ENCODE measurements around the gene SEC24C. TPM values are rescaled to one million over a fixed set of nuclear protein-coding genes. Genes with fewer than 3 reads are reported as not detected.

SEC24C gene
- total RNA-seq, 2 experiments from 2014 or later, result 74.6 to 74.9 TPM

DNA sequence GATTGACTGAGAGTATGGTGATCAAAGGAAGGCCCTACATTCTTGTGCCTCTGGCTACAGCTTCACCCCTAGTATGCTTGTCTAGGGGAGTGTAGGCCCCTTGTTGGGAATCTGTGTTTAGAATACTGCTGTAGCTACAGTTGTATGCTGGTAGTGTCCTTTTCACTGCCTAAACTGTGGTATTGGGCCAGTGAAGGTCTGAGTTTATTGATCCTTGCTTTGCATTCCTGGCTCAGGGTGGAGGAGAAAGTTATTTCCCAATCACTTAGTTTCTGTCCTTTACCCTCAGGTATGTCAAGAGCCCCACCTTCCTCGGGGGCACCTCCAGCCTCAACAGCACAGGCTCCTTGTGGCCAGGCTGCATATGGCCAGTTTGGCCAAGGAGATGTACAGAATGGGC, 6.6 kb downstream of the SEC24C start:
- no peak overlapping the region for H3K27ac Mint-ChIP-seq

DNA sequence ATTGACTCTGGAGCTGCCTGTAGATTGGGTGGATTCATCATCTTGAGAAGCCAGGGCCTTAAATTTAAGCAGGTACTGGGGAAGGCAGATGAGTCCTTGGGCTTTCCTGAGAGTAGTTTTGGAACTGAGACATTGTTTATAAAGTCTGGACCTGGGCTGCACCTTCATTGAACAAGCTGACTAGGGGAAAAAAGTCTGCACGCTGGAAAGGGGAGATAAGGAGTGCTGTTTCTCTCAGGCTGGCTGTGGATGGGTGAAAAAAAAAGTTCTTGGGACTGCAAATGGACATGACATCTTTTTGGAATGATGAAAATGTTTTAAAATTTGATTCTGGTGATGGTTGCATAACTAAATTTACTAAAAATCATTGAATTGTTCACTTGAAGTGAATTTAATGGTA, 12.0 kb downstream of the SEC24C start:
- Mint-ChIP-seq H3K36me3 (peaks cover 21% of the 10 kb centered on the region), H3K27ac (no peak overlapping the region), H3K4me3 (no peak overlapping the region), H3K27me3 (no peaks in the 10 kb centered on the region), H3K9me3 (no peaks in the 10 kb centered on the region), H3K4me1 (peaks cover 19% of the 10 kb centered on the region)
- DNase-seq, result no peak

More for the DNA sequence above, 6.6 kb downstream of the SEC24C start:
- no peak overlapping the region for H3K4me3 Mint-ChIP-seq
- no peaks in the 10 kb centered on the region for H3K9me3 Mint-ChIP-seq
- peaks cover 24% of the 10 kb centered on the region for H3K4me1 Mint-ChIP-seq
- H3K27me3 Mint-ChIP-seq, result no peaks in the 10 kb centered on the region
- H3K36me3 Mint-ChIP-seq, result peaks cover 26% of the 10 kb centered on the region
- no peak for DNase-seq

DNA sequence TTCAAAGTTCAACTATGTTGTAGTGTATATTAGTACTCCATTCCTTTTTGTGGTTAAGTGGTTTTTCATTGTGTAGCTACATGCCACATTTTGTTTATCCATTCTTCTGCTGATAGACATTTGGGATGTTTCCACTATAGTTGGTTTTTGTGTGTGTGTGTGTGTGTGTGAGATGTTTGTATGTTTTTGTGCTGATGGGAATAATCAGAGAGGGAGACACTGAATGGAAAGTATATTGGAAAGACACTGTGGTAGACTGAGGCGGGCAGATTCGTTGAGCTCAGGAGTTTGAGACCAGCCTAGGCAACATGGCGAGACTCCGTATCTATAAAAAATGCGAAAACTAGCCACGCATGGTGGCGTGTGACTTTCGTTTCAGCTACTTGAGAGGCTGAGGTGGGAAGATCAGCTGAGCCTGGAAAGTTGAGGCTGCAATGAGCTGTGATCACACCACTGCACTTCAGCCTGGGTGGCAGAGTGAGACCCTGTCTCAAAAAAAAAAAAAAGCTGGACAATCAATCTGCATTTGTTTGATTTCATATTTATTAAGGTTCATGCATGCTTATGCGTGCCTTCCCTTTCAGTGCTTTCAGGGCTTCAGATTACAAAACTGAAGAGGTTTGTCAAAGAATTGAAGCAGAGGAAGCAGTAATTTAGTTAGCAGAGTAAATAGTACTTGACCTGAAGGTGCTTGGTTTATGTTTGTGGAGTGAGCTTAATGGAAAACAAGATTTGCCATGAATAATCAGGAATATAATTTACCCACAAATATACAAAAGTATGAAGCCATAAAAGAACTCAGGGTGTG, 14.7 kb downstream of the SEC24C start:
- Mint-ChIP-seq H3K4me1 (peaks cover 28% of the 10 kb centered on the region), H3K27me3 (no peaks in the 10 kb centered on the region), H3K9me3 (no peaks in the 10 kb centered on the region), H3K4me3 (no peak overlapping the region), H3K27ac (peak overlapping the region; percentile 71), H3K36me3 (peaks cover 17% of the 10 kb centered on the region)
- no peak for DNase-seq

DNA sequence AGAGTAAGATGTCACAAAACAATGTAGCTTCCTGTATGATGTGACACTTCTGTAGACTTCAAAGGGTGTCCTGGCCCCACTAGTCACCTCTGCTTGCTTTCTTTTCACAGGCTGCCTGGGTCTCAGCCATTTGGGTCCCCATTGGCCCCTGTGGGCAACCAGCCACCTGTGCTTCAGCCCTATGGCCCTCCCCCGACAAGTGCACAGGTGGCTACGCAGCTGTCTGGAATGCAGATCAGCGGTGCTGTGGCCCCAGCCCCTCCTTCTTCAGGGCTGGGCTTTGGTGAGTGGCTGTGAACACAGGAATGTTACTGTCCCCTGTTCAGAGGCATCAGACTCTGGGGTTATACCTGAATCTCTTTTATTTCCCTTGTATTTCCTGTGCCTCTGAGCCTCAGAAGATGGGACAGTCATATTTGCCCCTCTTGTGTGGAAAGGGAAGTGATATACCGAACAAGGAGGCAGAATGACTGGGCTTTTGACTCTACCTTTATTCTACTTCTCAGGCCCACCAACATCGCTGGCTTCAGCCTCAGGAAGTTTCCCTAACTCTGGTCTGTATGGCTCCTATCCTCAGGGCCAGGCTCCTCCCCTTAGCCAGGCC, 15.4 kb downstream of the SEC24C start:
- peaks cover 15% of the 10 kb centered on the region for H3K36me3 Mint-ChIP-seq

DNA sequence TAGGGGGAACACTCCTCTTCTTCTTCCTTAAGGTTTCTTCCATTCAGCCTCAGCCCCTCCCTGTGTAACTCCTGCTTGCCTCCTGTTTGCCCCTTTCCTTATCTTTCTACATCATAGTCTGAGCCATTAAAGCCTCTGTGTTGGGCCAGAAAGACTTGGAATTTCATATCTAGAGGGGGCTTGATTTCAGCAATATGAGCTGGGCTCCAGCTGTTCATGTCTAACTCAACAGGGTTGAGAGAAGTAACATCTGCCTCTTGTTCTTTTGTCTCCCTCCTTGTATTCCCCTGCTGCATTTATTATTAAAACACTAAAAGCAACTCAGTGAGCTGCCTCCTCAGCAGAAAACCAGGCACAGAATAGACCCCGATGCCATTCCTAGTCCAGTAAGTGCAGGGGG, 17.6 kb downstream of the SEC24C start:
- H3K9me3 Mint-ChIP-seq, result no peaks in the 10 kb centered on the region
- peaks cover 28% of the 10 kb centered on the region for H3K4me1 Mint-ChIP-seq
- no peak overlapping the region for H3K27ac Mint-ChIP-seq
- no peak for DNase-seq
- H3K4me3 Mint-ChIP-seq, result no peak overlapping the region
- H3K36me3 Mint-ChIP-seq, result peaks cover 26% of the 10 kb centered on the region
- H3K27me3 Mint-ChIP-seq, result no peaks in the 10 kb centered on the region

More for the DNA sequence above, 15.4 kb downstream of the SEC24C start:
- peaks cover 28% of the 10 kb centered on the region for H3K4me1 Mint-ChIP-seq
- peak; percentile 31 for DNase-seq
- no peaks in the 10 kb centered on the region for H3K9me3 Mint-ChIP-seq
- H3K4me3 Mint-ChIP-seq, result no peak overlapping the region
- H3K27me3 Mint-ChIP-seq, result no peaks in the 10 kb centered on the region
- H3K27ac Mint-ChIP-seq, result peak overlapping the region; percentile 71

DNA sequence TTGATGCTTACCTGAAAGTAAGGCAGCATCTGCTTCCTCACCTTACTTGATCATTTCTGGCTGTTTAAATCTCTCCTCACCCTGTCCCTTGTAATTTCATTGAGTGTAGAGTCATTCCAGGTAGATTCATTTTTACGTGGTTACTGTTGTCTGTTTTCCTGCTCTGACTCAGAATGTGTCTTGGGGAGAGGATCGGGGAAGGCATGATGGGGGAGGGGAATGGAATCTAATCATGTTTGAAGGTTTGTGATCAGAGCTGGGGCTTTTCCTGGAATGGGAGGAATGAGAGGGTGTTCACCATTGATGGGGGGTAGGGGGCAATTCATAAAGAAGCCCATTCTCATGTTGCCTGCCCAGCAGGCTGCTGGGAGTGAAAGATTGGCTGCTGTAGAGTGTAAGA, 18.7 kb downstream of the SEC24C start:
- Mint-ChIP-seq H3K4me3 (no peak overlapping the region), H3K27ac (peak overlapping the region; percentile 54), H3K27me3 (no peaks in the 10 kb centered on the region), H3K4me1 (peaks cover 25% of the 10 kb centered on the region), H3K36me3 (peaks cover 25% of the 10 kb centered on the region), H3K9me3 (no peaks in the 10 kb centered on the region)
- DNase-seq, result no peak

DNA sequence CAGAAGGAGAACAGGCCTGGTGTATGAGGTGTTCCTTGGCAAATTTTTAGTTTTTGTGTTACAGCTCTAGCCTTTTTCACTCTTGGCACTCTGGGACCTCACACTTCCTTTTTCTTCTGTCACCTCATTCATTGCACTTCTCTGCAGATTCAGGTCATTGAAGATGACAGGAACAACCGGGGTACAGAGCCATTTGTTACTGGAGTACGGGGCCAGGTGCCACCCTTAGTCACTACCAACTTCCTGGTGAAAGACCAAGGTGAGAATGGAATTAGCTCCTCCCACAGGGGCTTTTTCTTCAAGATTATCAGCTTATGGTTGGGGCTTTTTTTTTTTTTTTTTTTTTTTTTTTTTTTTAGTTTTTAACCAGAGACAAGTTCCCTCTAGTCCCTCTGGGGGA, 19.2 kb downstream of the SEC24C start:
- Mint-ChIP-seq H3K9me3 (no peaks in the 10 kb centered on the region), H3K4me3 (no peak overlapping the region), H3K27ac (no peak overlapping the region), H3K27me3 (no peaks in the 10 kb centered on the region), H3K36me3 (peaks cover 25% of the 10 kb centered on the region), H3K4me1 (peaks cover 24% of the 10 kb centered on the region)
- DNase-seq, result no peak

DNA sequence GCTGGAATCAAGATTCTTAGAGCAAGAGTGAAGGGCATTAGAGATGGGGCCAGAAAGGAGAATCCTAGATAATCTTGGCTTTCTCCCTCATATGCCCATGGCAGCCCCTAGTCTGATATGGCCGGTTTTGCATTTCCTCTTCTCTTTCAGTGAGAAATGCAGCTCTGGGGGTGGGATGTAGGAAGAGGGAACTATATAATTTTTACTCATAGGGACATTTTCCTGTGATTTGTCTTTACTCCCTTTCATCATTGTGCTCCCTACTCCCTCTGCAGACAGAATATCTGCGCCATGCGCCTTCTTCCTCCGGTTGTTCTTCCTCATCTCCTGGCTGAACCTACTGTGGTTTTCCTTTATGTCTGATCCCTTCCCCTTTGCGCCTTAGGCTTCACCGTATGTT, 20.9 kb downstream of the SEC24C start:
- H3K4me3 Mint-ChIP-seq, result no peak overlapping the region
- no peak for DNase-seq
- no peaks in the 10 kb centered on the region for H3K27me3 Mint-ChIP-seq
- H3K9me3 Mint-ChIP-seq, result no peaks in the 10 kb centered on the region
- H3K27ac Mint-ChIP-seq, result no peak overlapping the region
- peaks cover 31% of the 10 kb centered on the region for H3K36me3 Mint-ChIP-seq
- peaks cover 21% of the 10 kb centered on the region for H3K4me1 Mint-ChIP-seq

DNA sequence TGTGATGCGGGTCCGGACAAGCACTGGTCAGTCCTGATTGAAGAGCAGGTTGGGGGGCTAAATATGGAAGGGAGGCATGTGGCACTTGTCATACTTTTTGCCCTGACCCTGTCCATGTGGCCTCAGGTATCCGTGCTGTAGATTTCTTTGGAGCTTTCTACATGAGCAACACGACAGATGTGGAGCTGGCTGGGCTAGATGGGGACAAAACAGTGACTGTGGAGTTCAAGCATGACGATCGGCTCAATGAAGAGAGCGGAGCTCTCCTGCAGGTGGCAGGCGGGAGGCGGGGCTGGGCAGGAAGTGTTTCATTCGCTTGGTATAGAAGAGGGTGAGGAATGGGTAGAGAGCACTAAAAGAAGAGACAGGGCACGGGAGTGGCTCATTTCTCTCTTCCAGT, 24.7 kb downstream of the SEC24C start:
- peak; percentile 44 for DNase-seq
- peaks cover 22% of the 10 kb centered on the region for H3K4me1 Mint-ChIP-seq
- H3K36me3 Mint-ChIP-seq, result peaks cover 39% of the 10 kb centered on the region

DNA sequence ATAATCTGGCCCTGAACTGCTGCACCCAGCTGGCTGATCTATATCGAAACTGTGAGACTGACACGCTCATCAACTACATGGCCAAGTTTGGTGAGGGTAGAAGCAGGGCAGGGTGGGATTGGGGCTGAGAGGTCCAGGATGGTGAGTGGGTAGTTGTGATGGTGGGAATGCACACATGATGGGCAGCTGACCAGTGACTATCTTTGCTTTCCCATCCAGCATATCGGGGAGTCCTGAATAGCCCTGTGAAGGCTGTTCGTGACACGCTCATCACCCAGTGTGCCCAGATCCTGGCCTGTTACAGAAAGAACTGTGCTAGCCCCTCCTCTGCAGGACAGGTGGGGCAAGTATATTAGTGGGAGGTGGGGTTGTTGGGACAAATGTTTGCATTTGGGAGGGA, 25.2 kb downstream of the SEC24C start:
- peaks cover 44% of the 10 kb centered on the region for H3K36me3 Mint-ChIP-seq
- H3K4me1 Mint-ChIP-seq, result peaks cover 24% of the 10 kb centered on the region
- H3K27me3 Mint-ChIP-seq, result no peaks in the 10 kb centered on the region
- H3K27ac Mint-ChIP-seq, result no peak overlapping the region
- no peaks in the 10 kb centered on the region for H3K9me3 Mint-ChIP-seq
- H3K4me3 Mint-ChIP-seq, result no peak overlapping the region
- DNase-seq, result no peak

More for the DNA sequence above, 24.7 kb downstream of the SEC24C start:
- Mint-ChIP-seq H3K4me3 (no peak overlapping the region), H3K27me3 (no peaks in the 10 kb centered on the region), H3K9me3 (no peaks in the 10 kb centered on the region), H3K27ac (peak overlapping the region; percentile 14)

DNA sequence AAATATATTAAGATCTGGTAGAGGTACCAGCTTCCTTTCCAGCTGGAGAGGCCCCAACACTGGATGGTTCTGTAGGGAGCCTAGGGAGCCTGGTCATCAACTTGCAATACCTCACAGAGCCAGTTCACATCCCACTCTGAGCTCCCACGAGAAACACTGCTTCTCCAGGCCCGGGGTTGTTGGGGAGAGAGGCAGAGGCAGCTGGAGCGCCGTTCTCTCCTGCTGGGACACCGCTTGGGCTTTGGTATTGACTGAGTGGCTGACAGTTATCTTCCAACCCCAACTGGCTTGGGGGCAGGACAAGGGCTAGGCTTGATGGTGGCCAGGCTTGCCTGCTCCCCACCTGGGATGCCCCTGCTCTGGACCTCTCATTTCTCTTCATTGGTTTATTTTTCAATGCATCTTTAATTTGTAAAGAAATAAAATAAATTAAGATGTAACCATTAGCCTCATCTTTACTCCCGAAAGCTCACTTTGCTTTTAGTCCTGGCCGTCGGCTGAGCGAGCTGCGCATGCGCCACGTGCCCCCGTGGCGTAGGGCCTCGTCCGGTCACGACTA, 27.6 kb downstream of the SEC24C start:
- peak overlapping the region; percentile 94 for H3K4me3 Mint-ChIP-seq
- no peaks in the 10 kb centered on the region for H3K27me3 Mint-ChIP-seq
- no peaks in the 10 kb centered on the region for H3K9me3 Mint-ChIP-seq
- peak overlapping the region; percentile 94 for H3K27ac Mint-ChIP-seq
- peaks cover 38% of the 10 kb centered on the region for H3K4me1 Mint-ChIP-seq
- H3K36me3 Mint-ChIP-seq, result peaks cover 47% of the 10 kb centered on the region
- no peak for DNase-seq

DNA sequence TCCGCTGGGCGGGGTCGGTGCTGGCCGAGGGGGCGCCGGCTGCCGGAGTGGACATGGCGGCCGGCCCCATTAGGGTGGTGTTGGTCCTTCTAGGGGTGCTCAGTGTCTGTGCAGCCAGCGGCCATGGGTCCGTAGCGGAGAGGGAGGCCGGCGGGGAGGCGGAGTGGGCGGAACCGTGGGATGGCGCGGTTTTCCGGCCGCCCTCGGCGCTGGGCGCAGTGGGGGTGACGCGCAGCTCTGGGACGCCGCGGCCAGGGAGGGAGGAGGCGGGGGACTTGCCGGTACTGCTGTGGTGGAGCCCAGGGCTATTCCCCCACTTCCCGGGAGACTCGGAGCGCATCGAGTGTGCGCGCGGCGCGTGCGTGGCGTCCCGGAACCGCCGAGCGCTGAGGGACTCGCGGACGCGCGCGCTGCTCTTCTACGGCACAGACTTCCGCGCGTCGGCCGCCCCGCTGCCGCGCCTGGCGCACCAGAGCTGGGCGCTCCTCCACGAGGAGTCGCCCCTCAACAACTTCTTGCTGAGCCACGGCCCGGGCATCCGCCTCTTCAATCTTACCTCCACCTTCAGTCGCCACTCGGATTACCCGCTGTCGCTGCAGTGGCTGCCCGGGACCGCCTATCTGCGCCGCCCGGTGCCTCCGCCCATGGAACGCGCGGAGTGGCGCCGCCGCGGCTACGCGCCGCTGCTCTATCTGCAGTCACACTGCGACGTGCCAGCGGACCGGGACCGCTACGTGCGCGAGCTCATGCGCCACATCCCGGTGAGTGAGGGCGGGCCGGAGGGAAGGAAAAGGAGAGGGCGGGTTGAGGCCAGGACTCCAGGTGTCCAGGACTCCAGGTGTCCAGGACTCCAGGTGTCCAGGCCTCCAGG, 28.3 kb downstream of the SEC24C start:
- Mint-ChIP-seq H3K4me3 (peak overlapping the region; percentile 94), H3K36me3 (peaks cover 53% of the 10 kb centered on the region), H3K27ac (peak overlapping the region; percentile 94), H3K27me3 (no peaks in the 10 kb centered on the region), H3K4me1 (peaks cover 39% of the 10 kb centered on the region), H3K9me3 (no peaks in the 10 kb centered on the region)
- DNase-seq, result peak; percentile 84

DNA sequence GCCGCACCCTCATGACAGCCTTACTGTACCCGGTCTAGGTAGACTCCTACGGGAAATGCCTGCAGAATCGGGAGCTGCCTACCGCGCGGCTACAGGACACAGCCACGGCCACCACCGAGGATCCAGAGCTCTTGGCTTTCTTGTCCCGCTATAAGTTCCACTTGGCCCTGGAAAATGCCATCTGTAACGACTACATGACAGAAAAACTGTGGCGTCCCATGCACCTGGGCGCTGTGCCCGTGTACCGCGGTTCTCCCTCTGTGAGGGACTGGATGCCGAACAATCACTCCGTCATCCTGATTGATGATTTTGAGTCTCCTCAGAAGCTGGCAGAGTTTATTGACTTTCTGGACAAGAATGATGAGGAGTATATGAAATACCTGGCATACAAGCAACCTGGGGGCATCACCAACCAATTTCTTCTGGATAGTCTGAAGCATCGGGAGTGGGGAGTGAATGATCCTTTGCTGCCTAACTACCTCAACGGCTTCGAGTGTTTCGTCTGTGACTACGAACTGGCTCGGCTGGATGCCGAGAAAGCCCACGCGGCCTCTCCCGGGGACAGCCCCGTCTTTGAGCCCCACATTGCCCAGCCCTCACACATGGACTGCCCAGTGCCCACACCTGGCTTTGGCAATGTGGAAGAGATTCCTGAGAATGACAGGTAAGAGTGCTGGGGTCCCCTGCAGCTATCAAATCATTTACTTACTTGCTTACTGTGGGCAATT, 29.1 kb downstream of the SEC24C start:
- H3K36me3 Mint-ChIP-seq, result peaks cover 54% of the 10 kb centered on the region

DNA sequence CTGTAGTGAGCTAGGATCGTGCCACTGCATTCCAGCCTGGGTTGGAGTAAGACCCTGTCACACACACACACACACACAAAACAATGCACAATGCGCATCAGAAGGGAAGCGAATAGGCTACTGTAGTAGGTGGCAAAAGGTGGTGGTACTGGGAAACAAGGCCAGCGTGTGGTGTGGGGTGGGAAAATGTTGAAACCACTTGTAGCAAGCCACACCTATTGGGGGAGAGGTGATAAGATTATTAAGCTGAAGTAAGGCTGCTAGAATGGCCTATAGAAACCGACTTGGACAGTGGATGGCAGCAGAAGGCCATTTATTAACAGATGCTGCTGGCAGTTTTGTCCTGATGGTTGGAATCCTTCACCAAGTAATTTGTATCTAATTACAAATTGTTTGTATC, 30.5 kb downstream of the SEC24C start:
- Mint-ChIP-seq H3K27me3 (no peaks in the 10 kb centered on the region), H3K4me1 (peaks cover 30% of the 10 kb centered on the region), H3K27ac (peak overlapping the region; percentile 4), H3K36me3 (peaks cover 48% of the 10 kb centered on the region), H3K4me3 (peak overlapping the region; percentile 94), H3K9me3 (no peaks in the 10 kb centered on the region)
- no peak for DNase-seq

More for the DNA sequence above, 29.1 kb downstream of the SEC24C start:
- H3K4me3 Mint-ChIP-seq, result peak overlapping the region; percentile 94
- peaks cover 39% of the 10 kb centered on the region for H3K4me1 Mint-ChIP-seq
- H3K9me3 Mint-ChIP-seq, result no peaks in the 10 kb centered on the region
- H3K27me3 Mint-ChIP-seq, result no peaks in the 10 kb centered on the region
- H3K27ac Mint-ChIP-seq, result peak overlapping the region; percentile 94
- peak; percentile 16 for DNase-seq

Measured in activated naive CD8-positive, alpha-beta T cell treated with anti-CD3 and anti-CD28 coated beads for 36 hours (primary cell).